IPS-11a (cell line): ENCODE measurements around the gene DENND2D.

Experiments
- H3K4me3 ChIP-seq: one replicate; pipeline ENCODE4 v1.5.1; 2013; ENCODE audit warnings: low read depth, low read length, control low read depth

Gene DENND2D

DNA sequence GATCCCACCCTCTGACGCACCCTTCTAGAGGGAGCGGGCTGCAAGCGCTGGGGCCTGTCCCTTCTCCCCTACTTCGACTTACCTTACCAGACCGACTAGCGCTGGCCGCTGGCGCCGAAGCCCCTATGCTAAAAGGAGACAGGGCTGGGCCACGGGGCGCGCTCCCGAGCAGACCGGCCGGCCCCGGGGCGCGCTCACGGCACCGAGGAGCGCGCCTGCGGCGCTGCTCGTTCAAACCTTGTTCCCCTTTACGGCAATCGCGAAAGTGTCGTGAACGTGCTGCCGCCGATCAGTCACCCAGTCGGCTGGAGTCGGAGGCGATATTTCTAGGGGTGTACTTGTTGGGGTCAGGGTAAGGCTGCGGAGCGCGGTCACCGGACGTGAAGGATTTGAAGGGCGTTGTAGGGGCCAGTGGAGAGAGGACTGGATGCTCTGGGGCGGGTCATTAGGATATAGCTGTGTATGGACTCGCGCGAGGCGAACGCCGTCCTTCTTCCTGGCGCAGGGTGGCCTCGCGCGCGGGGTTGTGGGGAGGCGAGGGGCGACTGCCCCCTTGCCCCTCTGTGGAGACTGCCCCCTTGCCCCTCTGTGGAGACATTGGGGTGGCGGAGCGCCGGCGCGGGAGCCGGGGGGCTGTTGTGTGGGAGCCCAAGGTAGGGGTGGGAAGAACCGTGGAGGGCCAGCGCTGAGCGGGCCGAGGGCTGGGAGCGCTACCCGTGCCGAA, 60.3 kb downstream of the DENND2D start, which contains the start of the genes CEPT1 and DRAM2:
CEPT1 (plus strand) TSS at position 268 of the 724 bp plus-strand sequence. CDS start 7,492 bp downstream, outside the sequence.
DRAM2 (minus strand) TSS at position 138 of the 724 bp plus-strand sequence. CDS start 8,539 bp downstream, outside the sequence.
- H3K4me3 ChIP-seq: peak within 1 kb of the TSS; percentile 90

DNA sequence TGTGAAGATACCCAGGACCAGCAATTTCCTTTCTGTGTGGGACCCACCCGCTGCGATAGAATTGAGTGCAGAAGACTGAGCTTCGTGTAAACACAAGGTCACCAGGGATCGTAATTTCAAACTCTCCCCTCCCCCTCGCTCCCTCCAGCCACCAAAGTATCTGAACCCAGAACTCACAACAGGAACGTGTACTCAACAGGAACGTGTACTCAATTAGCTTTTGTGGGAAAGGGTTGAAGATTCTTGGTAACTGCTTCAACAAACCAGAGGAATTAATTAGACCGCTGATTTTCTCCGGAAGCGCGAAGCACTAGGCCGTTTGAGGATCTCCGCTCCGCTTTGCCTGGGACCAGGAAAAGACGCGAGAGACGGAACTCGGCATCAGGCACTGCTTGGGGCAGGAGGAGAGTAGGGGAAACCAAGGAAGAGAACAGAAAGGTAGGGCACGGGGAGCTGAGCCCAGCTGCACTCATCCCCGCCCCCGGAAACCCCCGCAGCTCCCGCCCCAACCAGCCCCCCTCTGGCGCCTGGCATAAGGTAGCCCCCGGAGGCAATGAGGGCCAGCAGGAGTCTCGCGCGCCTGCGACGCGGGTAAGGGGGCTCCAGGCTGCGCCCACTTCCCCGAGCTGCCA, 61.0 kb downstream of the DENND2D start:
- H3K4me3 ChIP-seq: peak overlapping the region; percentile 90
